OCI-LY1 (cell line): ENCODE data around the gene PAMR1.

Experiments
- H2AFZ ChIP-seq: fragments of 200-600 bp; sonication (generic), shearing (Covaris generic); 2 replicates; pipeline ENCODE4 v1.6.0; 2014; ENCODE audit warnings: antibody characterized with exemption, mild to moderate bottlenecking, low read length
- H3F3A ChIP-seq: fragments of 200-600 bp; sonication (generic), shearing (Covaris generic); 2 replicates; pipeline ENCODE4 v1.6.0; 2014; ENCODE audit warnings: mild to moderate bottlenecking, antibody characterized with exemption, low read length, moderate library complexity; ENCODE audit not compliant: insufficient read depth
- H3K27ac ChIP-seq: fragments of 200-600 bp; sonication (generic); 2 replicates; pipeline ENCODE4 v1.5.1; 2014; ENCODE audit warnings: low read length, mixed run types, mild to moderate bottlenecking, low read depth; ENCODE audit not compliant: poor library complexity, severe bottlenecking
- H3K27me3 ChIP-seq: fragments of 200-600 bp; sonication (generic); 2 replicates; pipeline ENCODE4 v1.6.0; 2014; ENCODE audit warnings: antibody characterized with exemption, mild to moderate bottlenecking, low read length, moderate library complexity; ENCODE audit not compliant: insufficient read depth
- H3K36me3 ChIP-seq: fragments of 200-600 bp; sonication (generic); 2 replicates; pipeline ENCODE4 v1.6.1; 2014; ENCODE audit warnings: mild to moderate bottlenecking, antibody characterized with exemption, low read length, moderate library complexity, mixed read lengths; ENCODE audit not compliant: insufficient read depth
- H3K4me1 ChIP-seq: fragments of 200-600 bp; sonication (generic); 2 replicates; pipeline ENCODE4 v1.5.1; 2014; ENCODE audit warnings: mild to moderate bottlenecking, low read length, moderate library complexity; ENCODE audit not compliant: insufficient read depth, severe bottlenecking
- H3K4me2 ChIP-seq: fragments of 200-600 bp; sonication (generic), shearing (Covaris generic); 2 replicates; pipeline ENCODE4 v1.6.1; 2014; ENCODE audit warnings: low read length
- H3K4me3 ChIP-seq: fragments of 200-600 bp; sonication (generic); 2 replicates; pipeline ENCODE4 v1.5.1; 2014; ENCODE audit warnings: low read length, low read depth, mild to moderate bottlenecking, mixed read lengths; ENCODE audit not compliant: poor library complexity, severe bottlenecking
- H3K79me2 ChIP-seq: fragments of 200-600 bp; shearing (Covaris generic); 2 replicates; pipeline ENCODE4 v1.6.1; 2016; ENCODE audit warnings: mixed run types, low read length, mixed read lengths; ENCODE audit not compliant: insufficient read depth
- H3K9ac ChIP-seq: fragments of 200-600 bp; sonication (generic), shearing (Covaris generic); 2 replicates; pipeline ENCODE4 v1.6.1; 2014; ENCODE audit warnings: mild to moderate bottlenecking, low read length, mixed read lengths
- H3K9me2 ChIP-seq: fragments of 200-600 bp; sonication (generic), shearing (Covaris generic); 2 replicates; pipeline ENCODE4 v1.6.1; 2014; ENCODE audit warnings: low read depth, mild to moderate bottlenecking, low read length, mixed read lengths
- H3K9me3 ChIP-seq: fragments of 200-600 bp; shearing (Covaris generic); 2 replicates; pipeline ENCODE4 v1.6.1; 2014; ENCODE audit warnings: low read length, mixed read lengths
- H4K20me1 ChIP-seq: fragments of 200-600 bp; sonication (generic), shearing (Covaris generic); 2 replicates; pipeline ENCODE4 v1.6.0; 2016; ENCODE audit warnings: mild to moderate bottlenecking, low read length; ENCODE audit not compliant: insufficient read depth
- CTCF ChIP-seq: fragments of 200-600 bp; sonication (generic), shearing (Covaris generic); IDR thresholded peaks from 2 replicates; pipeline ENCODE4 v1.5.1; 2017; ENCODE audit warnings: mild to moderate bottlenecking, antibody characterized with exemption, low read length, moderate library complexity, mixed read lengths
- EZH2 ChIP-seq: fragments of 200-600 bp; sonication (generic), shearing (Covaris generic); IDR thresholded peaks from 2 replicates; pipeline ENCODE4 v1.8.0; 2017; ENCODE audit warnings: borderline replicate concordance, mixed run types, mild to moderate bottlenecking, antibody characterized with exemption, low read length, moderate library complexity, mixed read lengths

The PAMR1 gene

GRCh38 chr11:35486446-35486845 lies 39.0 kb downstream of the PAMR1 start:
- Histone ChIP-seq H3K27ac (no peak overlapping the region), H2AFZ (no peak overlapping the region), H3K9me2 (no peaks in the 10 kb centered on the region), H3K79me2 (no peaks in the 10 kb centered on the region), H3K4me3 (no peak overlapping the region), H3K27me3 (no peaks in the 10 kb centered on the region), H3K9me3 (no peaks in the 10 kb centered on the region), H3K4me1 (no peaks in the 10 kb centered on the region), H3K36me3 (no peaks in the 10 kb centered on the region), H3K4me2 (no peak overlapping the region), H4K20me1 (no peaks in the 10 kb centered on the region), H3K9ac (no peak overlapping the region), H3F3A (no peaks in the 10 kb centered on the region)
- TF ChIP-seq CTCF (no peak), EZH2 (no peak)

- Histone ChIP-seq H3K9me3 (no peaks in the 10 kb centered on the region), H3F3A (no peaks in the 10 kb centered on the region), H3K4me2 (no peak overlapping the region), H2AFZ (no peak overlapping the region), H3K9ac (no peak overlapping the region), H3K4me1 (no peaks in the 10 kb centered on the region), H3K36me3 (no peaks in the 10 kb centered on the region), H3K79me2 (no peaks in the 10 kb centered on the region), H3K9me2 (no peaks in the 10 kb centered on the region), H3K27me3 (no peaks in the 10 kb centered on the region), H3K27ac (no peak overlapping the region), H3K4me3 (no peak overlapping the region), H4K20me1 (no peaks in the 10 kb centered on the region)
- TF ChIP-seq CTCF (peak; percentile 86), EZH2 (no peak)
These were observed 39.6 kb downstream of the PAMR1 start for GRCh38 chr11:35485656-35486322.

- no peak overlapping the region for H3K4me3 ChIP-seq
- H3K4me2 ChIP-seq, result no peak overlapping the region
- H3K36me3 ChIP-seq, result no peaks in the 10 kb centered on the region
- no peaks in the 10 kb centered on the region for H3F3A ChIP-seq
- H3K27ac ChIP-seq, result no peak overlapping the region
- no peak overlapping the region for H3K9ac ChIP-seq
- no peak overlapping the region for H2AFZ ChIP-seq
- H3K79me2 ChIP-seq, result no peaks in the 10 kb centered on the region
- no peak for TF ChIP-seq EZH2
- TF ChIP-seq CTCF, result no peak
- H3K9me2 ChIP-seq, result no peaks in the 10 kb centered on the region
- H4K20me1 ChIP-seq, result no peaks in the 10 kb centered on the region
- H3K4me1 ChIP-seq, result no peaks in the 10 kb centered on the region
- H3K9me3 ChIP-seq, result no peaks in the 10 kb centered on the region
- no peaks in the 10 kb centered on the region for H3K27me3 ChIP-seq
These were observed 41.0 kb downstream of the PAMR1 start for GRCh38 chr11:35484435-35484834.
